HepG2 (cell line): ENCODE data around the gene DDO. TPM values are rescaled to one million over a fixed set of nuclear protein-coding genes. Genes with fewer than 3 reads are reported as not detected.

Experiments used
- ATAC-seq: fragments of 200-7000 bp; cut with Tn5 transposase; 3 replicates; pipeline ENCODE4 v1.9.1; 2020; ENCODE audit warnings: mild to moderate bottlenecking, moderate library complexity
- BruUV-seq: library from RNA; stranded (reverse); fragments of 400-500 nt; replicated peaks from 2 replicates; lab custom pipeline; 2021; lab: Mats Ljungman, UMichigan
- CTCF ChIA-PET: fragments of 300-600 bp; formaldehyde crosslinking; extraction: SDS; loops from one replicate; lab custom pipeline; 2021; ENCODE audit warnings: low total read pairs, inconsistent platforms, low intra/inter-chr PET ratio; lab: Yijun Ruan, JAX
- POLR2A ChIA-PET: fragments of 350-600 bp; sonication (Branson Sonifier 250); formaldehyde crosslinking; loops from one replicate; lab custom pipeline; 2020; ENCODE audit warnings: antibody characterized with exemption, inconsistent platforms; lab: Yijun Ruan, JAX
- DNase-seq: peaks from one replicate; pipeline ENCODE4 v3.0.0-alpha.2; 2015; ENCODE audit warnings: low spot score
- FAIRE-seq: peaks from 3 replicates; lab custom pipeline; 2011; peaks lifted over from hg19 to GRCh38; lab: Jason Lieb, UNC
- H2AFZ ChIP-seq: one replicate; pipeline ENCODE4 v1.6.1; 2011; ENCODE audit warnings: low read length, inconsistent platforms
- H3K27ac ChIP-seq: fragments of 300-600 bp; 3 replicates; pipeline ENCODE4 v1.8.0; 2011; ENCODE audit warnings: mixed run types, mild to moderate bottlenecking, mixed read lengths, low read length, inconsistent platforms; ENCODE audit not compliant: insufficient read depth; ENCODE audit errors: extremely low read length
- H3K27me3 ChIP-seq, 2 experiments: fragments of 200-600 bp in 1 of 2; 2 replicates in 1 of 2; 3 replicates in 1 of 2; pipeline versions ENCODE4 v1.6.0 to v1.8.0; 2011; ENCODE audit warnings: low read length in 2 of 2, mild to moderate bottlenecking in 2 of 2, moderate library complexity in 2 of 2, inconsistent platforms in 1 of 2; ENCODE audit not compliant: insufficient read depth in 2 of 2, control insufficient read depth in 1 of 2
- H3K36me3 ChIP-seq, 2 experiments: fragments of 200-600 bp in 1 of 2; replicated peaks in 1 of 2; 2 replicates in 1 of 2; 3 replicates in 1 of 2; pipeline versions ENCODE4 v1.5.1 to v1.8.0; 2011; ENCODE audit warnings: low read length in 2 of 2, inconsistent platforms in 1 of 2; ENCODE audit not compliant: insufficient read depth in 2 of 2, control insufficient read depth in 1 of 2
- H3K4me1 ChIP-seq: 2 replicates; pipeline ENCODE4 v1.5.1; 2012; ENCODE audit warnings: low read length, inconsistent platforms; ENCODE audit not compliant: insufficient read depth
- H3K4me2 ChIP-seq: 2 replicates; pipeline ENCODE4 v1.6.0; 2011; ENCODE audit warnings: low read depth, low read length, inconsistent platforms
- H3K4me3 ChIP-seq, 3 experiments: fragments of 200-600 bp in 1 of 3; sonication (generic), shearing (Covaris generic) in 1 of 3; replicated peaks in 1 of 3; 2 replicates each; pipeline ENCODE4 v1.5.1; 2011 to 2016; ENCODE audit warnings: low read length in 3 of 3, inconsistent platforms in 2 of 3, low read depth in 2 of 3, mild to moderate bottlenecking in 2 of 3, control low read depth in 1 of 3, mixed read lengths in 1 of 3; ENCODE audit not compliant: insufficient read depth in 1 of 3
- H3K79me2 ChIP-seq: one replicate; pipeline ENCODE4 v1.6.1; 2011; ENCODE audit warnings: low read length, inconsistent platforms; ENCODE audit not compliant: insufficient read depth
- H3K9ac ChIP-seq: 2 replicates; pipeline ENCODE4 v1.6.0; 2011; ENCODE audit warnings: mild to moderate bottlenecking, low read depth, low read length, inconsistent platforms; ENCODE audit not compliant: insufficient read depth
- H3K9me3 ChIP-seq: 2 replicates; pipeline ENCODE4 v1.5.1; 2012; ENCODE audit warnings: mild to moderate bottlenecking, low read length
- H4K20me1 ChIP-seq: 2 replicates; pipeline ENCODE4 v1.6.0; 2011; ENCODE audit warnings: inconsistent platforms, mild to moderate bottlenecking, low read length, moderate library complexity; ENCODE audit not compliant: insufficient read depth
- AGO2 ChIP-seq: fragments of 200-400 bp; formaldehyde crosslinking; optimal IDR thresholded peaks from 2 replicates; pipeline ENCODE3; 2017; ENCODE audit warnings: mild to moderate bottlenecking, low read depth, low read length, moderate library complexity
- BORCS8-MEF2B ChIP-seq: sonication (generic); formaldehyde crosslinking; IDR thresholded peaks from 2 replicates; pipeline ENCODE4 v1.8.0; 2022; ENCODE audit warnings: mild to moderate bottlenecking, missing genetic modification reagents
- FOXJ3 ChIP-seq: sonication (generic); formaldehyde crosslinking; IDR thresholded peaks from 2 replicates; pipeline ENCODE4 v1.4.0; 2020; ENCODE audit warnings: missing genetic modification reagents, mild to moderate bottlenecking, borderline replicate concordance
- MED13 ChIP-seq: sonication (generic); formaldehyde crosslinking; IDR thresholded peaks from 2 replicates; pipeline ENCODE4 v1.5.0; 2020; ENCODE audit warnings: missing genetic modification reagents
- SMYD3 ChIP-seq: sonication (generic); formaldehyde crosslinking; IDR thresholded peaks from 2 replicates; pipeline ENCODE4 v1.8.1; 2023; ENCODE audit warnings: mild to moderate bottlenecking, missing genetic modification reagents
- TCF12 ChIP-seq, 2 experiments: fragments of 450-650 bp in 1 of 2; sonication (generic) in 1 of 2; formaldehyde crosslinking in 1 of 2; IDR thresholded peaks; 2 replicates each; pipeline versions ENCODE4 v1.6.1 to v1.8.0; 2017 to 2022; ENCODE audit warnings: antibody characterized with exemption in 1 of 2, mild to moderate bottlenecking in 1 of 2, missing genetic modification reagents in 1 of 2, moderate library complexity in 1 of 2
- ZC3H4 ChIP-seq: sonication (generic); formaldehyde crosslinking; IDR thresholded peaks from 2 replicates; pipeline ENCODE4 v1.4.0; 2020; ENCODE audit warnings: missing genetic modification reagents, borderline replicate concordance
- ZNF552 ChIP-seq: sonication (generic); formaldehyde crosslinking; IDR thresholded peaks from 2 replicates; pipeline ENCODE4 v1.9.0; 2022; ENCODE audit warnings: missing genetic modification reagents, mild to moderate bottlenecking, borderline replicate concordance
- ZNF660 ChIP-seq: sonication (generic); formaldehyde crosslinking; IDR thresholded peaks from 2 replicates; pipeline ENCODE4 v1.5.1; 2020; ENCODE audit warnings: mild to moderate bottlenecking, low read depth, missing genetic modification reagents, borderline replicate concordance
- ZNF790 ChIP-seq: sonication (generic); formaldehyde crosslinking; IDR thresholded peaks from 2 replicates; pipeline ENCODE4 v1.8.0; 2022; ENCODE audit warnings: missing genetic modification reagents, mild to moderate bottlenecking, borderline replicate concordance
- WGBS: methylation state at CpG from one replicate; pipeline ENCODE4 v1.1.6; 2017; ENCODE audit warnings: low lambda C conversion rate; 5-methylcytosine and 5-hydroxymethylcytosine counted together
- in situ Hi-C: cut with HindIII; loops from 2 replicates; pipeline ENCODE4 v1.10.0; 2017; ENCODE audit warnings: low pct_unique_long_range_greater_than_20kb; ENCODE audit not compliant: extremely low pct_ligation_motif_present
- intact Hi-C: fragments of 100-400 bp; cut with micrococcal nuclease; formaldehyde crosslinking; loops from one replicate; pipeline ENCODE4 v1.10.0; 2022; ENCODE audit not compliant: unreplicated experiment
- polyA plus RNA-seq, 8 experiments: library from polyadenylated mRNA; depleted of rRNA in 3 of 8; stranded (reverse) in 7 of 8; unstranded in 1 of 8; fragments of >200 nt; fragmentation: Illumina TruSeq in 4 of 8; extraction: Trizol in 4 of 8; gene quantifications; 2 replicates each; pipeline versions ENCODE4 v1.2.1 to v1.2.3, GENCODE V29; 2011 to 2016; ENCODE audit warnings: low read depth in 4 of 8, missing spikeins in 1 of 8, mixed read lengths in 1 of 8; ENCODE audit not compliant: insufficient read depth in 1 of 8
- total RNA-seq, 5 experiments: library from RNA; depleted of rRNA; stranded (reverse); fragments of >200 nt; fragmentation: Illumina TruSeq; extraction: Trizol; gene quantifications; 2 replicates each; pipeline ENCODE4 v1.2.3, GENCODE V29; 2016; ENCODE audit warnings: low read depth in 1 of 5
- TF ChIP-seq, protein P1 (sequence below): sonication (generic); formaldehyde crosslinking; IDR thresholded peaks from 2 replicates; pipeline ENCODE4 v1.8.0; 2022; ENCODE audit warnings: low read depth, missing genetic modification reagents
- TF ChIP-seq, protein P2 (sequence below): sonication (generic); formaldehyde crosslinking; IDR thresholded peaks from 2 replicates; pipeline ENCODE4 v1.4.0; 2020; ENCODE audit warnings: missing genetic modification reagents
- TF ChIP-seq, protein P3 (sequence below): sonication (generic); formaldehyde crosslinking; IDR thresholded peaks from 2 replicates; pipeline ENCODE4 v1.5.1; 2020; ENCODE audit warnings: mild to moderate bottlenecking, missing genetic modification reagents, moderate library complexity

DDO gene
- total and polyA plus RNA-seq, 2 of the 13 experiments (the other 11 are each of a cell fraction or from before 2014, with no cell fraction given) = 6.1 to 10.3 TPM

DNA sequence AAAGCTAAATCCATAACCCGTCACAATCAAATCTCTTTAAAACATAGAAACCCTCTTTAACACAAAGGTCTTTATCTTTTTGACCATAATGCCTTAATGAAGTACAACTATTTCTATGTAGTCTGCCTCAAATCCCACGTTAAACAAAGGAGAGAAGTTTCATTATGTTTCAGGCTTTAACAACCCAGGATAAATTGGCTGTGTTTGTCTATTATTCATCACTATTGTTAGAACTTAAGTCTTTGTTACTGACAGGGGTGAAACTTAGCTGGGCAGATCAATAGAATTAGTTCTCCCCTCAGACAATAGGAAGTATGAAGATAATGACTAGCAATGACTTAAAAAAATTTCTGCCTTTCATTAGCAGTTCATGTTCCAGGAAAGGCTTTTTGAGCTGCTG is 47.1 kb downstream of the DDO start:
- ATAC-seq (no peak), DNase-seq (no peak), FAIRE-seq (no peak)
- 34% methylated on average over 2 of the region's 2 CpGs for WGBS
- H2AFZ ChIP-seq = no peak overlapping the region
- intact Hi-C loops (no loop called here), in situ Hi-C loops (no loop called here)
- no peaks in the 10 kb centered on the region for H3K4me1 ChIP-seq
- H3K9ac ChIP-seq = no peak overlapping the region
- no TSS peak for BruUV-seq
- no peaks in the 10 kb centered on the region for H3K9me3 ChIP-seq
- no peaks in the 10 kb centered on the region for H3K36me3 ChIP-seq
- H3K4me2 ChIP-seq = no peak overlapping the region
- no peak overlapping the region for H3K27ac ChIP-seq
- no peaks in the 10 kb centered on the region for H4K20me1 ChIP-seq
- H3K4me3 ChIP-seq = no peak overlapping the region
- POLR2A ChIA-PET = no interaction called here
- no peaks in the 10 kb centered on the region for H3K79me2 ChIP-seq
- CTCF ChIA-PET = no interaction called here
- peaks cover 0 to 12% of the 10 kb centered on the region in 2 experiments; a peak in 2 of 5 replicates for H3K27me3 ChIP-seq
- TF ChIP-seq TCF12 (IDR thresholded peaks at IDR 0.05) (no peak), TCF12 (CRISPR knock-in tag; IDR thresholded peaks at IDR 0.05) (no peak), ZC3H4 (CRISPR knock-in tag) (no peak), MED13 (CRISPR knock-in tag) (no peak), ZNF790 (no peak), SMYD3 (CRISPR knock-in tag) (no peak), FOXJ3 (CRISPR knock-in tag) (no peak), AGO2 (no peak), ZNF552 (CRISPR knock-in tag) (no peak), ZNF660 (CRISPR knock-in tag) (no peak), BORCS8-MEF2B (no peak)
- TF ChIP-seq, protein P1, sequence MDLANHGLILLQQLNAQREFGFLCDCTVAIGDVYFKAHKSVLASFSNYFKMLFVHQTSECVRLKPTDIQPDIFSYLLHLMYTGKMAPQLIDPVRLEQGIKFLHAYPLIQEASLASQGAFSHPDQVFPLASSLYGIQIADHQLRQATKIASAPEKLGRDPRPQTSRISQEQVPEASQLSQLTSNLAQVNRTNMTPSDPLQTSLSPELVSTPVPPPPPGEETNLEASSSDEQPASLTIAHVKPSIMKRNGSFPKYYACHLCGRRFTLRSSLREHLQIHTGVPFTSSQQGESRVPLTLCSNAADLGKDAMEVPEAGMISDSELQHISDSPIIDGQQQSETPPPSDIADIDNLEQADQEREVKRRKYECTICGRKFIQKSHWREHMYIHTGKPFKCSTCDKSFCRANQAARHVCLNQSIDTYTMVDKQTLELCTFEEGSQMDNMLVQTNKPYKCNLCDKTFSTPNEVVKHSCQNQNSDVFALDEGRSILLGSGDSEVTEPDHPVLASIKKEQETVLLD (CRISPR knock-in tag) = no peak
- TF ChIP-seq, protein P2, sequence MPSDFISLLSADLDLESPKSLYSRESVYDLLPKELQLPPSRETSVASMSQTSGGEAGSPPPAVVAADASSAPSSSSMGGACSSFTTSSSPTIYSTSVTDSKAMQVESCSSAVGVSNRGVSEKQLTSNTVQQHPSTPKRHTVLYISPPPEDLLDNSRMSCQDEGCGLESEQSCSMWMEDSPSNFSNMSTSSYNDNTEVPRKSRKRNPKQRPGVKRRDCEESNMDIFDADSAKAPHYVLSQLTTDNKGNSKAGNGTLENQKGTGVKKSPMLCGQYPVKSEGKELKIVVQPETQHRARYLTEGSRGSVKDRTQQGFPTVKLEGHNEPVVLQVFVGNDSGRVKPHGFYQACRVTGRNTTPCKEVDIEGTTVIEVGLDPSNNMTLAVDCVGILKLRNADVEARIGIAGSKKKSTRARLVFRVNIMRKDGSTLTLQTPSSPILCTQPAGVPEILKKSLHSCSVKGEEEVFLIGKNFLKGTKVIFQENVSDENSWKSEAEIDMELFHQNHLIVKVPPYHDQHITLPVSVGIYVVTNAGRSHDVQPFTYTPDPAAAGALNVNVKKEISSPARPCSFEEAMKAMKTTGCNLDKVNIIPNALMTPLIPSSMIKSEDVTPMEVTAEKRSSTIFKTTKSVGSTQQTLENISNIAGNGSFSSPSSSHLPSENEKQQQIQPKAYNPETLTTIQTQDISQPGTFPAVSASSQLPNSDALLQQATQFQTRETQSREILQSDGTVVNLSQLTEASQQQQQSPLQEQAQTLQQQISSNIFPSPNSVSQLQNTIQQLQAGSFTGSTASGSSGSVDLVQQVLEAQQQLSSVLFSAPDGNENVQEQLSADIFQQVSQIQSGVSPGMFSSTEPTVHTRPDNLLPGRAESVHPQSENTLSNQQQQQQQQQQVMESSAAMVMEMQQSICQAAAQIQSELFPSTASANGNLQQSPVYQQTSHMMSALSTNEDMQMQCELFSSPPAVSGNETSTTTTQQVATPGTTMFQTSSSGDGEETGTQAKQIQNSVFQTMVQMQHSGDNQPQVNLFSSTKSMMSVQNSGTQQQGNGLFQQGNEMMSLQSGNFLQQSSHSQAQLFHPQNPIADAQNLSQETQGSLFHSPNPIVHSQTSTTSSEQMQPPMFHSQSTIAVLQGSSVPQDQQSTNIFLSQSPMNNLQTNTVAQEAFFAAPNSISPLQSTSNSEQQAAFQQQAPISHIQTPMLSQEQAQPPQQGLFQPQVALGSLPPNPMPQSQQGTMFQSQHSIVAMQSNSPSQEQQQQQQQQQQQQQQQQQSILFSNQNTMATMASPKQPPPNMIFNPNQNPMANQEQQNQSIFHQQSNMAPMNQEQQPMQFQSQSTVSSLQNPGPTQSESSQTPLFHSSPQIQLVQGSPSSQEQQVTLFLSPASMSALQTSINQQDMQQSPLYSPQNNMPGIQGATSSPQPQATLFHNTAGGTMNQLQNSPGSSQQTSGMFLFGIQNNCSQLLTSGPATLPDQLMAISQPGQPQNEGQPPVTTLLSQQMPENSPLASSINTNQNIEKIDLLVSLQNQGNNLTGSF (CRISPR knock-in tag) = no peak
- TF ChIP-seq, protein P3, sequence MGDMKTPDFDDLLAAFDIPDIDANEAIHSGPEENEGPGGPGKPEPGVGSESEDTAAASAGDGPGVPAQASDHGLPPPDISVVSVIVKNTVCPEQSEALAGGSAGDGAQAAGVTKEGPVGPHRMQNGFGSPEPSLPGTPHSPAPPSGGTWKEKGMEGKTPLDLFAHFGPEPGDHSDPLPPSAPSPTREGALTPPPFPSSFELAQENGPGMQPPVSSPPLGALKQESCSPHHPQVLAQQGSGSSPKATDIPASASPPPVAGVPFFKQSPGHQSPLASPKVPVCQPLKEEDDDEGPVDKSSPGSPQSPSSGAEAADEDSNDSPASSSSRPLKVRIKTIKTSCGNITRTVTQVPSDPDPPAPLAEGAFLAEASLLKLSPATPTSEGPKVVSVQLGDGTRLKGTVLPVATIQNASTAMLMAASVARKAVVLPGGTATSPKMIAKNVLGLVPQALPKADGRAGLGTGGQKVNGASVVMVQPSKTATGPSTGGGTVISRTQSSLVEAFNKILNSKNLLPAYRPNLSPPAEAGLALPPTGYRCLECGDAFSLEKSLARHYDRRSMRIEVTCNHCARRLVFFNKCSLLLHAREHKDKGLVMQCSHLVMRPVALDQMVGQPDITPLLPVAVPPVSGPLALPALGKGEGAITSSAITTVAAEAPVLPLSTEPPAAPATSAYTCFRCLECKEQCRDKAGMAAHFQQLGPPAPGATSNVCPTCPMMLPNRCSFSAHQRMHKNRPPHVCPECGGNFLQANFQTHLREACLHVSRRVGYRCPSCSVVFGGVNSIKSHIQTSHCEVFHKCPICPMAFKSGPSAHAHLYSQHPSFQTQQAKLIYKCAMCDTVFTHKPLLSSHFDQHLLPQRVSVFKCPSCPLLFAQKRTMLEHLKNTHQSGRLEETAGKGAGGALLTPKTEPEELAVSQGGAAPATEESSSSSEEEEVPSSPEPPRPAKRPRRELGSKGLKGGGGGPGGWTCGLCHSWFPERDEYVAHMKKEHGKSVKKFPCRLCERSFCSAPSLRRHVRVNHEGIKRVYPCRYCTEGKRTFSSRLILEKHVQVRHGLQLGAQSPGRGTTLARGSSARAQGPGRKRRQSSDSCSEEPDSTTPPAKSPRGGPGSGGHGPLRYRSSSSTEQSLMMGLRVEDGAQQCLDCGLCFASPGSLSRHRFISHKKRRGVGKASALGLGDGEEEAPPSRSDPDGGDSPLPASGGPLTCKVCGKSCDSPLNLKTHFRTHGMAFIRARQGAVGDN = no peak
